ENCODE measurements around the gene PSRC1. TPM values are rescaled to one million over a fixed set of nuclear protein-coding genes. Genes with fewer than 3 reads are reported as not detected.

The PSRC1 gene
- total RNA-seq, 1 donor from 2014 or later: 4.0 TPM

Other genes starting within 250 kb of the PSRC1 start
- gene WDR47, start 241.0 kb downstream of the PSRC1 start, total RNA-seq: 20.0 and 20.2 TPM in 2 replicates
- gene TAF13, start 207.1 kb downstream of the PSRC1 start, total RNA-seq: 83.4 and 93.5 TPM in 2 replicates
- 30.5 and 34.3 TPM in 2 replicates for gene TMEM167B, start 192.4 kb downstream of the PSRC1 start, total RNA-seq
- 0.21 and 0.80 TPM in 2 replicates for gene ELAPOR1, start 169.0 kb downstream of the PSRC1 start, total RNA-seq
- 146 and 160 TPM in 2 replicates for gene SARS1, start 69.2 kb downstream of the PSRC1 start, total RNA-seq
- gene CELSR2, start 33.6 kb downstream of the PSRC1 start, total RNA-seq: 0.31 and 0.43 TPM in 2 replicates
- gene MYBPHL, start 23.9 kb upstream of the PSRC1 start, total RNA-seq: 1.1 TPM in 1 of 2 replicates, not detected in the other
- 61.8 and 69.7 TPM in 2 replicates for gene SORT1, start 114.8 kb upstream of the PSRC1 start, total RNA-seq
- 58.4 and 72.8 TPM in 2 replicates for gene PSMA5, start 143.3 kb upstream of the PSRC1 start, total RNA-seq
- 14.7 and 15.8 TPM in 2 replicates for gene SYPL2, start 183.4 kb upstream of the PSRC1 start, total RNA-seq
- gene ATXN7L2, start 200.8 kb upstream of the PSRC1 start, total RNA-seq: 6.1 and 6.7 TPM in 2 replicates
- 3.9 and 6.1 TPM in 2 replicates for gene CYB561D1, start 210.9 kb upstream of the PSRC1 start, total RNA-seq
- gene AMIGO1, start 226.6 kb upstream of the PSRC1 start, total RNA-seq: 0.37 and 0.42 TPM in 2 replicates

Measured in myocyte (in vitro differentiated cells).